ENCODE data around the gene PPM1N.

The PPM1N gene

DNA sequence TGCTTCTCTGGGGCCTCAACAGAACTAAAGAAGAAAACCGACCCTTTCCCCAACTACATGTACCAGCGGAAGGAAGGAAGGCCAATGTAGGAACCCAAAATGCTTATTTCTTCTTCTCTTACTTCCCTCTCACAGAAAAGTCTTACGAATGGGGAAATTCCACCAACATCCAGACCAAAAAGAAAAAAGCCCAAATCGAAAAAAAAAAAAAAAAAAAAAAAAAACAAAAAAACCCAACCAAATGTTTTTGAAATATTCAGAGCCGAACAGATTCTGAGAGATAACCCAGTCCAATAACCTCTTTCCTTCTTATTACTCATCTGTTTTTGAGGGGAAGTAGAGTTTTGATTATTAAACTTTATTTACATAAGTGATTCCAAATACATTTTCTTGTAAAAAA lies 3.9 kb downstream of the PPM1N start:
- peaks cover 27% of the 10 kb centered on the region for H3K27me3 ChIP-seq (replicated peaks; ENCODE audit: insufficient read depth, low read length)
- no peak overlapping the region for H3K9ac ChIP-seq (ENCODE audit: low read length)
- no peaks in the 10 kb centered on the region for H3K9me2 ChIP-seq (replicated peaks; ENCODE audit: insufficient read depth, low read length)
- H3K4me2 ChIP-seq (ENCODE audit: low read depth, low read length): no peak overlapping the region
- TF ChIP-seq EZH2 (optimal IDR thresholded peaks at IDR 0.05; ENCODE audit: low read depth, low read length): no peak
- TF ChIP-seq EZH2phosphoT487 (IDR thresholded peaks at IDR 0.05; ENCODE audit: low read length): no peak
- TF ChIP-seq CTCF (IDR thresholded peaks at IDR 0.05; ENCODE audit: low read length): no peak
- no peak overlapping the region for H3K4me3 ChIP-seq (ENCODE audit: low read length)
- H4K20me1 ChIP-seq (ENCODE audit: insufficient read depth, low read length): no peaks in the 10 kb centered on the region
- no peak for DNase-seq
- H3K36me3 ChIP-seq (replicated peaks; ENCODE audit: insufficient read depth, low read length): no peaks in the 10 kb centered on the region
- H3K9me3 ChIP-seq (replicated peaks; ENCODE audit: insufficient read depth, low read length): no peaks in the 10 kb centered on the region
- no peak overlapping the region for H3K27ac ChIP-seq (ENCODE audit: low read length)
- no peak overlapping the region for H2AFZ ChIP-seq (ENCODE audit: low read length)
- H3K4me1 ChIP-seq (ENCODE audit: low read length): peaks cover 2% of the 10 kb centered on the region; the same call in 1 of the 2 replicates
- no peaks in the 10 kb centered on the region; the same call in none of the 2 replicates for H3F3A ChIP-seq (ENCODE audit: insufficient read depth, low read length)
- no peaks in the 10 kb centered on the region for H3K79me2 ChIP-seq (ENCODE audit: low read length)

DNA sequence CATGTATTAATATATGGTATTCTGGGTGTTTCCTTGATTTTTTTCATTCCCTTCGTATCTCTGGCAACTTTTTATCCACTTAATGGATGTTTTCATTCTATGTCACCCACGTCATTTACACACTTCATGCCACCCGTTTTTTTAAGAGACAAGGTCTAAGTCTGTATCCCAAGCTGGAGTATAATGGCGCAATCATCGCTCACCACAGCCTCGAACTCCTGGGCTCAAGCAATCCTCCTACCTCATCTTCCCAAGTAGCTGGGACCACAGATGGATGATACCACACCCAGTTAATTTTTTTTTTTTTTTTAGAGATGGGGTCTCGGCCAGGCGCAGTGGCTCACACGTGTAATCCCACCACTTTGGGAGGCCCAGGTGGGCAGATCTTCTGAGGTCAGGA lies 5.7 kb downstream of the PPM1N start:
- H3K9me2 ChIP-seq (replicated peaks; ENCODE audit: insufficient read depth, low read length): no peaks in the 10 kb centered on the region
- peaks cover 3% of the 10 kb centered on the region for H3F3A ChIP-seq (ENCODE audit: insufficient read depth, low read length)
- H3K4me1 ChIP-seq (ENCODE audit: low read length): no peaks in the 10 kb centered on the region
- no peak overlapping the region for H2AFZ ChIP-seq (ENCODE audit: low read length)
- no peak overlapping the region for H3K9ac ChIP-seq (ENCODE audit: low read length)
- H3K27me3 ChIP-seq (replicated peaks; ENCODE audit: insufficient read depth, low read length): peaks cover 10% of the 10 kb centered on the region
- no peak overlapping the region for H3K4me3 ChIP-seq (ENCODE audit: low read length)
- H3K79me2 ChIP-seq (ENCODE audit: low read length): peaks cover 16% of the 10 kb centered on the region
- H3K9me3 ChIP-seq (replicated peaks; ENCODE audit: insufficient read depth, low read length): no peaks in the 10 kb centered on the region
- no peaks in the 10 kb centered on the region for H3K36me3 ChIP-seq (replicated peaks; ENCODE audit: insufficient read depth, low read length)
- TF ChIP-seq EZH2 (optimal IDR thresholded peaks at IDR 0.05; ENCODE audit: low read depth, low read length): no peak
- TF ChIP-seq EZH2phosphoT487 (IDR thresholded peaks at IDR 0.05; ENCODE audit: low read length): no peak
- TF ChIP-seq CTCF (IDR thresholded peaks at IDR 0.05; ENCODE audit: low read length): no peak
- no peak overlapping the region for H3K4me2 ChIP-seq (ENCODE audit: low read depth, low read length)
- H3K27ac ChIP-seq (ENCODE audit: low read length): no peak overlapping the region
- no peak for DNase-seq
- H4K20me1 ChIP-seq (ENCODE audit: insufficient read depth, low read length): no peaks in the 10 kb centered on the region

DNA sequence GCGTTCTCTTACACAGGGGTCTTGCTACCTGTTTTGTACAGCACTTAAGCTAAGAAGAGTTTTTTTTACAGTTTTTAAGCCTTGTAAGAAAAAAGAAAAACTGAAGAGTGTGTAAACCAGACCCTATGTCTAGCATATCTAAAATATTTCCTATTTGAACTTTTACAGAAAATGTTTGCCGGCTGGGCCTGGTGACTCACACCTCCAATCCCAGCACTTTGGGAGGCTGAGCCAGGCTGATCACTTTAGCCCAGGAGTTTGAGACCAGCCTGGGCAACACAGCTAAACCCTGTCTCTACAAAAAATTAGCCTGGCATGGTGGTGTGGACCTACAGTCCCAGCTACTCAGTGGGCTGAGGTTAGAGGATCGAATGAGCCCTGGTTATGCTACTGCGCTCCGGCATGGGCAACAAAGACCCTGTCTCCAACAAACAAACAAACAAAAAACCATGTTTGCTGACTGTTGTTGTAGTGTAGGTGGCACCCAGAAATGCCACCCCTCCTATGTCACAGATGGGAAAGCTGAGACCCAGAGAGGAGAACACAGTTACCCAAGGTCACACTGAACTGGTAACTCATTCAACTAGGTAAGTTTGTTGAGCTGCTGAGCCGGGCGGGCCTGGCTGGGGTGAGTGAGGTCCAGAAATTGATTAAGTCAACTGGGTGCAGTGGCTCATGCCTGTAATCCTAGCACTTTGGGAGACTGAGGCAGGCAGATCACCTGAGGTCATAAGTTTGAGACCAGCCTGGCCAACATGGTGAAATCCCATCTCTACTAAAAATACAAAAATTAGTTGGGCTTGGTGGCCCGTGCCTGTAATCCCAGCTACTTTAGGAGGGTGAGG lies 7.1 kb downstream of the PPM1N start:
- H3K27ac ChIP-seq (ENCODE audit: low read length): no peak overlapping the region
- no peaks in the 10 kb centered on the region for H4K20me1 ChIP-seq (ENCODE audit: insufficient read depth, low read length)
- H3K9me2 ChIP-seq (replicated peaks; ENCODE audit: insufficient read depth, low read length): no peaks in the 10 kb centered on the region
- no peak overlapping the region for H2AFZ ChIP-seq (ENCODE audit: low read length)
- no peaks in the 10 kb centered on the region for H3K9me3 ChIP-seq (replicated peaks; ENCODE audit: insufficient read depth, low read length)
- no peak overlapping the region for H3K4me3 ChIP-seq (ENCODE audit: low read length)
- TF ChIP-seq EZH2phosphoT487 (IDR thresholded peaks at IDR 0.05; ENCODE audit: low read length) (no peak), EZH2 (optimal IDR thresholded peaks at IDR 0.05; ENCODE audit: low read depth, low read length) (no peak), CTCF (IDR thresholded peaks at IDR 0.05; ENCODE audit: low read length) (no peak)
- H3K36me3 ChIP-seq (replicated peaks; ENCODE audit: insufficient read depth, low read length): no peaks in the 10 kb centered on the region
- no peak overlapping the region for H3K9ac ChIP-seq (ENCODE audit: low read length)
- no peaks in the 10 kb centered on the region for H3K27me3 ChIP-seq (replicated peaks; ENCODE audit: insufficient read depth, low read length)
- peak overlapping the region; percentile 98; the same call in 1 of the 2 replicates for H3K4me2 ChIP-seq (ENCODE audit: low read depth, low read length)
- DNase-seq: no peak
- peaks cover 4% of the 10 kb centered on the region for H3K4me1 ChIP-seq (ENCODE audit: low read length)
- H3F3A ChIP-seq (ENCODE audit: insufficient read depth, low read length): peaks cover 4% of the 10 kb centered on the region
- H3K79me2 ChIP-seq (ENCODE audit: low read length): peaks cover 30% of the 10 kb centered on the region
